Brain microvascular endothelial cell (primary cell): Measurements from ENCODE around the gene ZFP69B.
A peak's percentile ranks its signal among the peaks of the same experiment; 100 is the strongest.
"Not testable (repeated sequence)": the region's sequence is repeated elsewhere in the genome, so short reads cannot be mapped to it uniquely, and the experiment has no call there.

Source experiments
- DNase-seq: peaks from one replicate; pipeline ENCODE4 v3.0.0-alpha.2; 2020
- H3K27ac ChIP-seq: fragments of 250-450 bp; sonication (Bioruptor Pico); 2 replicates; pipeline ENCODE4 v1.5.1; 2020; ENCODE audit warnings: mild to moderate bottlenecking, moderate library complexity
- H3K27me3 ChIP-seq: fragments of 250-450 bp; sonication (Bioruptor Pico); replicated peaks from 2 replicates; pipeline ENCODE4 v1.5.1; 2020; ENCODE audit warnings: mild to moderate bottlenecking
- H3K36me3 ChIP-seq: fragments of 250-450 bp; sonication (Bioruptor Pico); replicated peaks from 2 replicates; pipeline ENCODE4 v1.5.1; 2020; ENCODE audit warnings: mild to moderate bottlenecking
- H3K4me3 ChIP-seq: 2 replicates; pipeline ENCODE4 v1.5.1; 2011; ENCODE audit warnings: low read depth, mild to moderate bottlenecking, control low read depth, low read length, moderate library complexity
- in situ Hi-C: cut with HindIII; loops from 2 replicates; pipeline ENCODE4 v1.10.0; 2017; ENCODE audit warnings: low sequenced_read_pairs, low pct_ligation_motif_present
- TF ChIP-seq, protein P1 (sequence below): IDR thresholded peaks from 2 replicates; pipeline ENCODE4 v1.5.1; 2011; ENCODE audit warnings: low read depth, mild to moderate bottlenecking, moderate library complexity, low read length, control low read depth, inconsistent platforms; ENCODE audit errors: missing control alignments

ZFP69B gene

DNA sequence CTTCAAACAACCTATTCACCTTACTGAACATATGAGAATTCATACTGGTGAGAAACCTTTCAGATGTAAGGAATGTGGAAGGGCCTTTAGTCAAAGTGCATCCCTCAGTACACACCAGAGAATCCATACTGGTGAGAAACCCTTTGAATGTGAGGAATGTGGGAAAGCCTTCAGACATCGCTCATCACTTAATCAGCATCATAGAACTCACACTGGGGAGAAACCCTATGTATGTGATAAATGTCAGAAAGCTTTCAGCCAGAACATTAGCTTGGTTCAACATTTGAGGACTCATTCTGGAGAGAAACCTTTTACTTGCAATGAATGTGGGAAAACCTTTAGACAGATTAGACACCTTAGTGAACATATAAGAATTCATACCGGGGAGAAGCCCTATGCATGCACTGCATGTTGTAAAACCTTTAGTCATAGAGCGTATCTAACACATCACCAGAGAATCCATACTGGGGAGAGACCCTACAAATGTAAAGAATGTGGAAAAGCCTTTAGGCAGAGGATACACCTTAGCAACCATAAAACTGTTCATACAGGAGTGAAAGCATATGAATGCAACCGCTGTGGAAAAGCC, 45.1 kb downstream of the ZFP69B start:
- in situ Hi-C loops: no loop called here
- Histone ChIP-seq H3K27ac (no peak overlapping the region), H3K27me3 (no peaks in the 10 kb centered on the region), H3K36me3 (peaks cover 30% of the 10 kb centered on the region), H3K4me3 (no peak overlapping the region)
- no peak for DNase-seq
- TF ChIP-seq, protein P1, sequence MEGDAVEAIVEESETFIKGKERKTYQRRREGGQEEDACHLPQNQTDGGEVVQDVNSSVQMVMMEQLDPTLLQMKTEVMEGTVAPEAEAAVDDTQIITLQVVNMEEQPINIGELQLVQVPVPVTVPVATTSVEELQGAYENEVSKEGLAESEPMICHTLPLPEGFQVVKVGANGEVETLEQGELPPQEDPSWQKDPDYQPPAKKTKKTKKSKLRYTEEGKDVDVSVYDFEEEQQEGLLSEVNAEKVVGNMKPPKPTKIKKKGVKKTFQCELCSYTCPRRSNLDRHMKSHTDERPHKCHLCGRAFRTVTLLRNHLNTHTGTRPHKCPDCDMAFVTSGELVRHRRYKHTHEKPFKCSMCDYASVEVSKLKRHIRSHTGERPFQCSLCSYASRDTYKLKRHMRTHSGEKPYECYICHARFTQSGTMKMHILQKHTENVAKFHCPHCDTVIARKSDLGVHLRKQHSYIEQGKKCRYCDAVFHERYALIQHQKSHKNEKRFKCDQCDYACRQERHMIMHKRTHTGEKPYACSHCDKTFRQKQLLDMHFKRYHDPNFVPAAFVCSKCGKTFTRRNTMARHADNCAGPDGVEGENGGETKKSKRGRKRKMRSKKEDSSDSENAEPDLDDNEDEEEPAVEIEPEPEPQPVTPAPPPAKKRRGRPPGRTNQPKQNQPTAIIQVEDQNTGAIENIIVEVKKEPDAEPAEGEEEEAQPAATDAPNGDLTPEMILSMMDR: no peak

DNA sequence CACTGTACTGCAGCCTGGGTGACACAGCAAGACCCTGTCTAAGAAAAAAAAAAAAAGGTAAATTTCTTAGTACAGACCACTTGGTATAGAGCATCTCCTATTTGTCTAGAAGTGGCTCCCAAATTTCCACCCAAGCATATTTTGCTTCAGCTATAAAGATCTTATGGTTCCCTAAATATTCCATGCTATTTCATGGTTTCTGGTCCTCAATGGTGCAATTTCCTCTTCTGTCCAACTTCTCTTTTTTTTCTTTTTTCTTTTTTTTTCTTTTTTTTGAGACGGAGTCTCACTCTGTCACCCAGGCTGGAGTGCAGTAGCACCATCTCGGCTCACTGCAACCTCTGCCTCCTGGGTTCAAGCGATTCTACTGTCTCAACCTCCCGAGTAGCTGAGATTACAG, 52.4 kb downstream of the ZFP69B start:
- H3K27ac ChIP-seq, in situ Hi-C loops, H3K27me3 ChIP-seq, DNase-seq, H3K4me3 ChIP-seq, H3K36me3 ChIP-seq: not testable (repeated sequence)

DNA sequence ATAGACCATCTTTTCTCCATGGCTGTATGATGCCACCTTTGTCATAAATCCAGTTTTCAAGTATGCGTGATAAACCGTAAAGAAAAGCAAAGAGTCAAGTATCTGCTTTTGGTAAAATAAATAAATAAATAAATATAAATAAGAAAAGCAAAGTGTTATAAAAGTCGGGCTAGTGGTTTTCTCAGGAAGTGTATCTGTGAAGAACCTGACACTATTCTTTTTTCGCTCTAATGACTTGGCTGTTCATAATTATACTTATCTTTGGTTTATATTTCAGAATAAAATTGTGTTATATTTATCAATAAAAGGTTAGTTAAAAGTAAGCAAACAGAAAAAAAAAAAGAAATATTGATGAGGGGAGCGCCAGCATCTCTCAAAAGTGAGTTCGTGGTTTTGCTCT, 57.7 kb downstream of the ZFP69B start:
- Histone ChIP-seq H3K27me3 (no peaks in the 10 kb centered on the region), H3K27ac (peak overlapping the region; percentile 17), H3K36me3 (no peaks in the 10 kb centered on the region), H3K4me3 (peak overlapping the region; percentile 68)
- TF ChIP-seq, protein P1: no peak
- in situ Hi-C loops: no loop called here
- no peak for DNase-seq

DNA sequence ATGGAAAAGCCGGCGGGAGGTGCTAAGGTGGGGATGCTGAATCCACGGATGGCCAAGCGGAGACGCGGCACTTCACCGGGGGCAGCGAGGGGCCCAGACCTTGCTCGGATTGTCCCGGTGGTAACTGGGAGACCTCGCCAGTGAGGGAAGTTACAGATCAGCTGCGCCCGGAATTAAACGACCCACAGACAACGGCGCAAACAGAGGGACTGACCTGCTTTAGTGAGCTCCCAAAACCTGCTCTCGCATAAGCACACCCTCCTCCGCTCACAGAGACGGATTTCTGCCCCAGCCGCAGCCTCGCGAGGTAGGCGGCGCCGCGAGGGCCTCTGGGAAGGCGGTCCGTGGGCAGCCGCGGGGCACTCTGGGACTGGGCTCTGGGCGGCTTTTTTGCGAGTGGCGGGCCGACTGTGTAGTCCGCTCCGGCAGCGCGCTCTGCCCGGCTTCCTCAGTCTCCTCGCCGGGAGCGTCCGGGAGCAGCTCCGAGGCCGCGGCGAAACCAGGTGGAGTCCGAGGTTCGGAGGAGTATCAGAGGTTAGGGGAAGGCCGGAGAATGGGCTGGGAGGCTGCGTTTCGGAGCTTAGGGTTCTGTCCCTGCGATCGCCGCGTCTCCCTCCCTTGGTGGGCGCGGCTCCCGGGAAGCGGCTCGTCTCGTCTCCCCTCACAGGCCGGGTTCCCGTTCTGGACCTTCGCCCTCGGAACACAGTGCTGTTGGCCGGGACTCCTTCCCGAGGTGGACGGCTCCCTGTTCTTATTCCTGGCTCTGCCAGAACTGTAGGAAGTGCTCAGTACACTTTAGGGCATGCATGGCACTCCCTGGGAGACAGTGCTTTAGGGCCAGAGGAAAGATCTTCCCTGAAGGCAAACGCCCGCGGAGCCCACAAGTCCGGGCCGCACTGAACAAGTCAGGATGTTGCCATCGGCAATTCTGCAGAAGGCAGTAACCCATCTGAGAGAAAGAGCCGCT, 58.4 kb downstream of the ZFP69B start, which contains the start of gene EXO5:
TSS of gene EXO5 (plus strand) at position 393 of the 967 bp plus-strand sequence. CDS start 5,778 bp downstream, outside the sequence.
- in situ Hi-C loops: no loop called here
- TF ChIP-seq, protein P1: no peak
- DNase-seq: peak; percentile 76
- Histone ChIP-seq H3K27me3 (no peaks in the 10 kb centered on the region), H3K27ac (peak within 1 kb of the TSS; percentile 17), H3K36me3 (no peaks in the 10 kb centered on the region), H3K4me3 (peak within 1 kb of the TSS; percentile 68)
